Activated B cell treated with CpG ODN at 0.5 μM for 24 hours (primary cell): ENCODE measurements around the gene SMTNL2. TPM values are rescaled to one million over a fixed set of nuclear protein-coding genes. Genes with fewer than 3 reads are reported as not detected.

Experiments used
- ATAC-seq: fragments of 200-7000 bp; cut with Tn5 transposase; one replicate; pipeline ENCODE4 v1.10.0; 2021; ENCODE audit warnings: low read depth, mild to moderate bottlenecking, moderate library complexity
- CTCF ChIA-PET: fragments of 350-600 bp; sonication (Branson Sonifier 250); formaldehyde crosslinking; loops from one replicate; lab custom pipeline; 2021; ENCODE audit warnings: antibody characterized with exemption; lab: Charles Lee
- POLR2A ChIA-PET: fragments of 350-600 bp; sonication (Branson Sonifier 250); formaldehyde crosslinking; loops from one replicate; lab custom pipeline; 2021; ENCODE audit warnings: antibody characterized with exemption; lab: Charles Lee
- DNase-seq: peaks from one replicate; pipeline ENCODE4 v3.0.0; 2022
- H3K27ac Mint-ChIP-seq: one replicate; pipeline ENCODE4 v1.8.0; 2020; ENCODE audit warnings: mixed read lengths
- H3K27me3 Mint-ChIP-seq: one replicate; pipeline ENCODE4 v1.8.0; 2021; ENCODE audit warnings: mixed read lengths
- H3K36me3 Mint-ChIP-seq: one replicate; pipeline ENCODE4 v1.8.0; 2021; ENCODE audit warnings: low read depth, mixed read lengths
- H3K4me1 Mint-ChIP-seq: one replicate; pipeline ENCODE4 v1.8.0; 2021; ENCODE audit warnings: mixed read lengths
- H3K4me3 Mint-ChIP-seq: one replicate; pipeline ENCODE4 v1.8.0; 2020; ENCODE audit warnings: mild to moderate bottlenecking, mixed read lengths
- H3K9me3 Mint-ChIP-seq: one replicate; pipeline ENCODE4 v1.8.0; 2020; ENCODE audit warnings: mixed read lengths
- intact Hi-C: fragments of 100-400 bp; cut with micrococcal nuclease; formaldehyde crosslinking; loops from one replicate; pipeline ENCODE4 v1.15.1; 2024
- total RNA-seq: library from RNA; stranded (reverse); gene quantifications from 2 replicates; pipeline ENCODE4 v1.2.3, GENCODE V29; 2022
- TF ChIP-seq, protein P1 (sequence below): fragments of 200-600 bp; IDR thresholded peaks from one replicate; pipeline ENCODE4 v1.8.0; 2022; ENCODE audit warnings: antibody characterized with exemption, mild to moderate bottlenecking

Gene SMTNL2
- total RNA-seq, 1 donor from 2014 or later, result not detected

DNA sequence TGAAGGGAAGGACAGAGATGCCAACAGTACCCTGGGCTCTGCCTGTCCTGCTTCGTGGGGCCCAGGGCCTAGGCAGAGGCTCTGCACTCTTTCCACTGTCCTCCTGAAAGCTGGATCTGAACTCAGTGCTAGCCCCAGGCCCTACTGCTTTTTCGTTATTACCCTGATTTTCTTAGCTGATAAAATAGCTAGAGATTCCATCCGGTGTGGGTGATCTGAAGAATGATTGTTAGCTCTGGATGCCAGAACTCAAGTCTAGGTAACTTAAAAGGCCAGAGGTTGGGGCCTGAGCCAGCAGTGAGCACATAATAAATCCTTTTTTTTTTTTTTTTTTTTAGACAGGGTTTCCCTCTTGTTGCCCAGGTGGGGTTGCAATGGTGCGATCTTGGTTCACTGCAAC, 27.3 kb upstream of the SMTNL2 start:
- Mint-ChIP-seq H3K4me1 (peaks cover 35% of the 10 kb centered on the region), H3K9me3 (no peaks in the 10 kb centered on the region), H3K27me3 (no peaks in the 10 kb centered on the region), H3K4me3 (no peak overlapping the region), H3K27ac (no peak overlapping the region), H3K36me3 (peaks cover 22% of the 10 kb centered on the region)
- ChIA-PET CTCF (interaction anchor here (0.6 to 1.4 kb wide), 2 partner anchors 10 to 313 kb away, joined by 4 to 8 read pairs; no protein-coding TSS in a partner anchor), POLR2A (interaction anchor here (0.7 kb wide), 1 partner anchor 1727 kb away, joined by 3 read pairs; no protein-coding TSS in a partner anchor)
- ATAC-seq (no peak), DNase-seq (no peak)
- intact Hi-C loops, result loop anchor here (5.0 kb wide), 1 partner anchor 440 kb away; the partner anchor contains the start of genes INCA1 and KIF1C
- TF ChIP-seq, protein P1, sequence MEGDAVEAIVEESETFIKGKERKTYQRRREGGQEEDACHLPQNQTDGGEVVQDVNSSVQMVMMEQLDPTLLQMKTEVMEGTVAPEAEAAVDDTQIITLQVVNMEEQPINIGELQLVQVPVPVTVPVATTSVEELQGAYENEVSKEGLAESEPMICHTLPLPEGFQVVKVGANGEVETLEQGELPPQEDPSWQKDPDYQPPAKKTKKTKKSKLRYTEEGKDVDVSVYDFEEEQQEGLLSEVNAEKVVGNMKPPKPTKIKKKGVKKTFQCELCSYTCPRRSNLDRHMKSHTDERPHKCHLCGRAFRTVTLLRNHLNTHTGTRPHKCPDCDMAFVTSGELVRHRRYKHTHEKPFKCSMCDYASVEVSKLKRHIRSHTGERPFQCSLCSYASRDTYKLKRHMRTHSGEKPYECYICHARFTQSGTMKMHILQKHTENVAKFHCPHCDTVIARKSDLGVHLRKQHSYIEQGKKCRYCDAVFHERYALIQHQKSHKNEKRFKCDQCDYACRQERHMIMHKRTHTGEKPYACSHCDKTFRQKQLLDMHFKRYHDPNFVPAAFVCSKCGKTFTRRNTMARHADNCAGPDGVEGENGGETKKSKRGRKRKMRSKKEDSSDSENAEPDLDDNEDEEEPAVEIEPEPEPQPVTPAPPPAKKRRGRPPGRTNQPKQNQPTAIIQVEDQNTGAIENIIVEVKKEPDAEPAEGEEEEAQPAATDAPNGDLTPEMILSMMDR, result no peak

DNA sequence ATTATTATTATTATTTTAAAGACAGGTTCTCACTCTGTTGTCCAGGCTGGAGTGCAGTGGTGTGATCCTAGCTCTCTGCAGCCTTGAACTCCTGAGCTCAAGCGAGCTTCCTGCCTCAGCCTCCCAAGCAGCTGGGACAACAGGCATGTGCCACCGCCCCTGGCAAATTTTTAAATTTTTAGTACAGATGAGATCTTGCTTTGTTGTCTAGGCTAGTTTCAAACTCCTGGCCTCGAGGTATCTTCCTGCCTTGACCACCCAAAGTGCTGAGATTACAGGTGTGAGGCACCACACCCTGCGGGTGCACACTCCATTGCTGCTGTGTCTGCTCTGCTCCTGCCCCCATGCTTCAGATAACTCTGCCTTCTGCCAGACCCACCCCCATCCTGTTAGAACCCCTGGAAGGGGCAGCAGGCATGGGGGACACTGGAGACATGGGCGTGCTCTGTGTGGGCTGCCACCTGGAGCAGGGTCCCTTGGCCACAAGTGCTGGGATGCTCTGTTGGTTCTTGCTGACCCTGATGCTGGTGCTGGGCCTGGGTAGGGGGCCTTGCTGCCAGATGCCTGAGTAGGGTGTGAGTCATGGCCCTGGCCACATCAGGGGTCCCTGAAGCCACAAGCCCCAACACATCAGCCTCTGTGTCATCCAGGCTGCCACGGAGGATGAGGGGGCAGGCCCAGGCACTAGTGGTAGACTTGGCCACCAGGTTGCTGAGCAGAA, 26.5 kb upstream of the SMTNL2 start:
- intact Hi-C loops, result loop anchor here (5.0 kb wide), 1 partner anchor 440 kb away; the partner anchor contains the start of genes INCA1 and KIF1C

DNA sequence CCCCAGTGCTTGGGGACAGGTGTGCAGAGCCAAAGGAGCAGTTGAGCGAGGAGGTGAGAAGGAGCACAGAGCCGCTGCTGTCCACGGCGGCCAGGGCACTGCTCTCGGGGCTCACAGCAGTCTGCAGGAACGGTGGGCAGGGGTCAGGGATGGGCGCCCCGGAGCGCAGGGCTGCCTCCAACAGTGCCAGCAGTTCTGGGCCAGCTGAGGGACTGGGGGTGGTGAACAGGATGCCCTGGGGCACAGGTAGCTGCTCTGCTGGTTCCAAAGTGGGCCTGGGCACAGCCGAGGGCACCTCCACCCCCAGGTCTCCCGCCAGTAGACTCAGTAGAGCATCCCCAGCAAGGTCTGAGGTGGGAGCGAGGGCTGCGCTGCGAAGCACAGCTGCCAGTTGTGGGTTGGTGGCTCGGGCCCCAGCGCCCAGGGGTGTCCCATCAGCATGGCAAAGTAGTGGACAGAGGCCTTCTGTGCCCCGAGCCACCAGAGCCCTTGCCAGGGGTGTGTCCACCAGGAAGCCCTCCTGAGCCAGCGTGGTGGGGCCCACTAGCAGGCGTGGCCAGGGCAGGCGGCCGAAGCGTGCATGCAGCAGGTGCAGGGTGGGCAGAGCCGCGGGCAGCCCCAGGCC, 25.9 kb upstream of the SMTNL2 start:
- DNase-seq (no peak), ATAC-seq (no peak)
- H3K27ac Mint-ChIP-seq, result no peak overlapping the region
- H3K36me3 Mint-ChIP-seq, result peaks cover 12% of the 10 kb centered on the region
- H3K9me3 Mint-ChIP-seq, result no peaks in the 10 kb centered on the region
- CTCF ChIA-PET, result no interaction called here
- peaks cover 43% of the 10 kb centered on the region for H3K4me1 Mint-ChIP-seq
- intact Hi-C loops, result loop anchor here (5.0 kb wide), 1 partner anchor 439 kb away; the partner anchor contains the start of genes INCA1 and KIF1C
- H3K4me3 Mint-ChIP-seq, result no peak overlapping the region
- TF ChIP-seq, protein P1, result no peak
- POLR2A ChIA-PET, result no interaction called here
- H3K27me3 Mint-ChIP-seq, result no peaks in the 10 kb centered on the region

More for the DNA sequence above, 26.5 kb upstream of the SMTNL2 start:
- H3K27ac Mint-ChIP-seq, result no peak overlapping the region
- POLR2A ChIA-PET, result no interaction called here
- H3K4me1 Mint-ChIP-seq, result peaks cover 43% of the 10 kb centered on the region
- H3K4me3 Mint-ChIP-seq, result no peak overlapping the region
- TF ChIP-seq, protein P1, result no peak
- DNase-seq (no peak), ATAC-seq (no peak)
- CTCF ChIA-PET, result interaction anchor here (1.4 kb wide), 1 partner anchor 9 kb away, joined by 8 read pairs; no protein-coding TSS in a partner anchor
- no peaks in the 10 kb centered on the region for H3K27me3 Mint-ChIP-seq
- H3K9me3 Mint-ChIP-seq, result no peaks in the 10 kb centered on the region
- peaks cover 15% of the 10 kb centered on the region for H3K36me3 Mint-ChIP-seq

DNA sequence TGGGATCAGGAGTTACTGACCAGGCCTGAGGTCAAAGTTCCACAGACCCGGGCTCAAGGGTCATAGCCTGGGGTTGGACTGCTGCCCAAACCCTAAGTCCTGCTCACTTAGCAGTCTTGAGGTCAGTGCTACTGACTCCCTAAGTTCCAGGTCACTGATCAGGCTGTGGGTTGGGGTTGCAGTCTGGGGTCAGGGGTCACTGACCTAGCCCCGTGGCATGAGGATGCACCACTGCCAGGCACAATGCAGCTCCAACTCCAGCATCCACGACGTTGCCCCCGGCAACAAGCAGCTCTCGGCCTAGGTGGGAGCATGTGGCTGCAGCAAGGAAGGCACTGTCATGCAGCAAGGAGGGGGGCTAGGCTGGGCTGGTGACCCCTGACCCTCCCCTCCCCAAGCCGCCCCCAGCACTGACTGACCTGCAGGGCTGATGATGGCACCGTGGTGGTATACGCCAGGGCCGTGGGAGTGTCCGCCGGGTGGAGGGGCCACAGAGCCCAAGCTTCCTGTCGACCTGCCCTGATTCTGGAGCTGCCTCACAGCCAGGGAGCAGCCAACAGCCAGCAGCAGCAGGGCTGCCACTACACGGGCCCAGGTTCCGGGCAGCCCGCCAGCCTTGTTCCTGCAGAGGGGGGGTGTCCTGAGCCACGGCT, 25.1 kb upstream of the SMTNL2 start:
- no peak for DNase-seq
- H3K4me3 Mint-ChIP-seq, result no peak overlapping the region
- H3K36me3 Mint-ChIP-seq, result peaks cover 9% of the 10 kb centered on the region
- intact Hi-C loops, result loop anchor here (5.0 kb wide), 1 partner anchor 438 kb away; the partner anchor contains the start of genes INCA1 and KIF1C
- H3K9me3 Mint-ChIP-seq, result no peaks in the 10 kb centered on the region
- TF ChIP-seq, protein P1, result no peak
- ATAC-seq, result no peak
- POLR2A ChIA-PET, result no interaction called here
- no peaks in the 10 kb centered on the region for H3K27me3 Mint-ChIP-seq
- H3K27ac Mint-ChIP-seq, result no peak overlapping the region
- CTCF ChIA-PET, result no interaction called here
- H3K4me1 Mint-ChIP-seq, result peaks cover 35% of the 10 kb centered on the region
